HG02885 (cell line): ENCODE results near the gene SLC2A9.

Experiments used
- ATAC-seq: cut with Tn5 transposase; IDR thresholded peaks from one replicate; pipeline ENCODE4 v1.9.1; 2021; ENCODE audit warnings: mild to moderate bottlenecking; ENCODE audit not compliant: unreplicated experiment, poor library complexity

SLC2A9 gene

GRCh38 chr4:10022346-10023049 lies 1.2 kb upstream of the SLC2A9 start:
- ATAC-seq: no peak

- ATAC-seq: no peak
These were observed 341 bp upstream of the SLC2A9 start for GRCh38 chr4:10021653-10022023.

- ATAC-seq: no peak
These were observed 1.2 kb downstream of the SLC2A9 start for GRCh38 chr4:10020106-10020505.

- no peak for ATAC-seq
These were observed 1.7 kb downstream of the SLC2A9 start for GRCh38 chr4:10019521-10020051.

GRCh38 chr4:10018818-10019461 lies 2.4 kb downstream of the SLC2A9 start:
- peak; percentile 97 for ATAC-seq

- ATAC-seq: no peak
These were observed 4.0 kb downstream of the SLC2A9 start for GRCh38 chr4:10017037-10017893.

- ATAC-seq: no peak
These were observed 5.1 kb downstream of the SLC2A9 start for GRCh38 chr4:10016169-10016568.

- ATAC-seq: no peak
These were observed 6.0 kb downstream of the SLC2A9 start for GRCh38 chr4:10015140-10015753.

- ATAC-seq: peak; percentile 54
These were observed 7.6 kb downstream of the SLC2A9 start for GRCh38 chr4:10013722-10014121.

GRCh38 chr4:10011885-10012284 lies 9.4 kb downstream of the SLC2A9 start:
- ATAC-seq: no peak

- no peak for ATAC-seq
These were observed 10.0 kb downstream of the SLC2A9 start for GRCh38 chr4:10011277-10011676.

- ATAC-seq: no peak
These were observed 11.3 kb downstream of the SLC2A9 start for GRCh38 chr4:10009861-10010500.

- ATAC-seq: no peak
These were observed 12.7 kb downstream of the SLC2A9 start for GRCh38 chr4:10008609-10009005.

- peak; percentile 58 for ATAC-seq
These were observed 13.3 kb downstream of the SLC2A9 start for GRCh38 chr4:10007793-10008608.

GRCh38 chr4:10007436-10007740 lies 13.9 kb downstream of the SLC2A9 start:
- peak; percentile 60 for ATAC-seq

- peak; percentile 29 for ATAC-seq
These were observed 14.5 kb downstream of the SLC2A9 start for GRCh38 chr4:10006601-10007435.

- peak; percentile 31 for ATAC-seq
These were observed 15.1 kb downstream of the SLC2A9 start for GRCh38 chr4:10006231-10006600.

GRCh38 chr4:10005632-10006031 lies 15.7 kb downstream of the SLC2A9 start:
- no peak for ATAC-seq

GRCh38 chr4:10003666-10004065 lies 17.6 kb downstream of the SLC2A9 start:
- ATAC-seq: peak; percentile 24
